PC-3 (cell line): Measurements from ENCODE around the gene CHST9.

Experiments
- CTCF ChIP-seq: fragments of 300-600 bp; sonication (generic); conservative IDR thresholded peaks from 2 replicates; pipeline ENCODE4 v1.5.1; 2017; ENCODE audit warnings: antibody characterized with exemption, low read depth, mild to moderate bottlenecking, low read length
- EZH2 ChIP-seq: fragments of 300-600 bp; sonication (generic); IDR thresholded peaks from one replicate; pipeline ENCODE4 v1.6.1; 2017; ENCODE audit warnings: antibody characterized with exemption, mild to moderate bottlenecking, low read length; ENCODE audit not compliant: unreplicated experiment
- EZH2phosphoT487 ChIP-seq: fragments of 300-600 bp; sonication (generic); IDR thresholded peaks from 2 replicates; pipeline ENCODE4 v1.6.1; 2018; ENCODE audit warnings: mild to moderate bottlenecking, antibody characterized with exemption, low read length, borderline replicate concordance

GRCh38 chr18:26989842-26990241, 195.3 kb downstream of the CHST9 start:
- TF ChIP-seq CTCF (no peak), EZH2 (no peak), EZH2phosphoT487 (no peak)
